LNCaP clone FGC (cell line): Measurements from ENCODE around the gene PCDHGA8.
"Not testable (repeated sequence)": the region's sequence is repeated elsewhere in the genome, so short reads cannot be mapped to it uniquely, and the experiment has no call there.

Experiments
- DNase-seq: peaks from one replicate; pipeline ENCODE4 v3.0.0-alpha.2; 2011; ENCODE audit warnings: low read depth
- H3K4me3 ChIP-seq: 2 replicates; pipeline ENCODE4 v1.5.1; 2011; ENCODE audit warnings: mild to moderate bottlenecking, low read depth, low read length, control low read depth
- CTCF ChIP-seq: IDR thresholded peaks from 2 replicates; pipeline ENCODE4 v1.5.1; 2012; ENCODE audit warnings: mild to moderate bottlenecking; ENCODE audit not compliant: control insufficient read depth, insufficient read depth; ENCODE audit errors: extremely low read depth

Gene PCDHGA8

DNA sequence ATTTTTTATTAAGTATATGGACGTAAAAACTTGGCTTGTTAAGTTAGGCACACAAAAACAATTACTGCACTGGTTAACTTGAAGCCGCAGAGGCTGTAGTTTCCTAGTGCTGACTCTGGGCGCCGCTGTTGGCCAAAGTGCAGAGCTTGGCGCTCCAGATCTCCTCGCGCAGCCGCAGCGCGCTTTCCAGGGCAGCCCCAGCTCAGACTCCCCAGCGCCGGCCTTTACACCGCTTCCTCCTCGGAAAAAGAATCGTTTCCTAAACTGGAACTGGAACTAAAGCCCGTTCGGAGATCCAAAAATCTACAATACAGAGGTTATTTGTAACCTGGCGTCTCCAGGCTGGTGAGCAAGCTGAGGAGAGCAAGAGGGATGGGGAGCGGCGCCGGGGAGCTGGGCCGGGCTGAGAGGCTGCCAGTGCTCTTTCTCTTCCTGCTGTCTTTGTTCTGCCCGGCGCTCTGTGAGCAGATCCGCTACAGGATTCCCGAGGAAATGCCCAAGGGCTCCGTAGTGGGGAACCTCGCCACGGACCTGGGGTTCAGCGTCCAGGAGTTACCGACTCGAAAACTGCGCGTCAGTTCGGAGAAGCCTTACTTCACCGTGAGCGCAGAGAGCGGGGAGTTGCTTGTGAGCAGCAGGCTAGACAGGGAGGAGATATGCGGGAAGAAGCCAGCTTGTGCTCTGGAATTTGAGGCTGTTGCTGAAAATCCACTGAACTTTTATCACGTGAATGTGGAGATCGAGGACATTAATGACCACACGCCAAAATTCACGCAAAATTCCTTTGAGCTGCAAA is 5.5 kb downstream of the PCDHGA8 start, which contains the start of gene PCDHGB5:
Gene PCDHGB5 (plus strand): TSS at position 192 of the 796 bp plus-strand sequence. CDS start 181 bp downstream, at position 373.
- not testable (repeated sequence) for DNase-seq
- peak; percentile 72 for TF ChIP-seq CTCF
- peak within 1 kb of the TSS; percentile 51 for H3K4me3 ChIP-seq

- no peak overlapping the region for H3K4me3 ChIP-seq
- TF ChIP-seq CTCF: no peak
- DNase-seq: no peak
These were observed 6.2 kb downstream of the PCDHGA8 start for GRCh38 chr5:141398608-141399007.

- no peak for DNase-seq
- TF ChIP-seq CTCF: no peak
- no peak overlapping the region for H3K4me3 ChIP-seq
These were observed 7.3 kb downstream of the PCDHGA8 start for GRCh38 chr5:141399555-141400258.

- no peak for DNase-seq
- H3K4me3 ChIP-seq: peak within 1 kb of the TSS; percentile 18; the same call in 1 of the 2 replicates
- TF ChIP-seq CTCF: peak; percentile 32
These were observed 10.3 kb downstream of the PCDHGA8 start, which contains the start of gene PCDHGA9 for GRCh38 chr5:141402553-141403243. Gene PCDHGA9 (plus strand): TSS chr5:141402778. CDS start chr5:141402953, 175 bp downstream.

- no peak for DNase-seq
- TF ChIP-seq CTCF: no peak
- H3K4me3 ChIP-seq: no peak overlapping the region
These were observed 11.0 kb downstream of the PCDHGA8 start for GRCh38 chr5:141403387-141403786.

DNA sequence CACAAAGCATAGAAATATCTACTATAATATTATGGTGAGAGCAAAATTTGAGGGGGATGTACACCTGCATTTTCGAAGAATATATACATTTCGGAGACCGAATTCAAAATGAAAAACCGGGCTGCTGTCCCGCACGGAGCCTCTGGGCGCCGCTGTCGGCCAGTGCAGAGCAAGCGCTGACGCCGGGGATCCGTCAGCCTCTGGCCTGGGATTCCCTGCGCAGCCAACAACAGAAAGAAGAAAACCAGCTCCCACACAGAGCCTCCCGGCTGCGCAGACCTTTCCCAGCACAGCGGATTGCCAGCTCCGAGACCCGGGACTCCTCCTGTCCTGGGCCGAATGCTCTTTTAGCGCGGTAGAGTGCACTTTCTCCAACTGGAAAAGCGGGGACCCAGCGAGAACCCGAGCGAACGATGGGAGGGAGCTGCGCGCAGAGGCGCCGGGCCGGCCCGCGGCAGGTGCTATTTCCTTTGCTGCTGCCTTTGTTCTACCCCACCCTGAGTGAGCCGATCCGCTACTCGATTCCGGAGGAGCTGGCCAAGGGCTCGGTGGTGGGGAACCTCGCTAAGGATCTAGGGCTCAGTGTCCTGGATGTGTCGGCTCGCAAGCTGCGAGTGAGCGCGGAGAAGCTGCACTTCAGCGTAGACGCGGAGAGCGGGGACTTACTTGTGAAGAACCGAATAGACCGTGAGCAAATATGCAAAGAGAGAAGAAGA is 15.5 kb downstream of the PCDHGA8 start, which contains the start of gene PCDHGB6:
Gene PCDHGB6 (plus strand): TSS at position 232 of the 716 bp plus-strand sequence. CDS start 182 bp downstream, at position 414.
- not testable (repeated sequence) for H3K4me3 ChIP-seq, DNase-seq
- TF ChIP-seq CTCF: peak; percentile 37; the same call in 1 of the 2 replicates
